PC-3 (cell line): ENCODE data around the gene MSMB.

ENCODE experiments used
- EZH2 ChIP-seq: fragments of 300-600 bp; sonication (generic); IDR thresholded peaks from one replicate; pipeline ENCODE4 v1.6.1; 2017; ENCODE audit warnings: antibody characterized with exemption, mild to moderate bottlenecking, low read length; ENCODE audit not compliant: unreplicated experiment
- EZH2phosphoT487 ChIP-seq: fragments of 300-600 bp; sonication (generic); IDR thresholded peaks from 2 replicates; pipeline ENCODE4 v1.6.1; 2018; ENCODE audit warnings: mild to moderate bottlenecking, antibody characterized with exemption, low read length, borderline replicate concordance

DNA sequence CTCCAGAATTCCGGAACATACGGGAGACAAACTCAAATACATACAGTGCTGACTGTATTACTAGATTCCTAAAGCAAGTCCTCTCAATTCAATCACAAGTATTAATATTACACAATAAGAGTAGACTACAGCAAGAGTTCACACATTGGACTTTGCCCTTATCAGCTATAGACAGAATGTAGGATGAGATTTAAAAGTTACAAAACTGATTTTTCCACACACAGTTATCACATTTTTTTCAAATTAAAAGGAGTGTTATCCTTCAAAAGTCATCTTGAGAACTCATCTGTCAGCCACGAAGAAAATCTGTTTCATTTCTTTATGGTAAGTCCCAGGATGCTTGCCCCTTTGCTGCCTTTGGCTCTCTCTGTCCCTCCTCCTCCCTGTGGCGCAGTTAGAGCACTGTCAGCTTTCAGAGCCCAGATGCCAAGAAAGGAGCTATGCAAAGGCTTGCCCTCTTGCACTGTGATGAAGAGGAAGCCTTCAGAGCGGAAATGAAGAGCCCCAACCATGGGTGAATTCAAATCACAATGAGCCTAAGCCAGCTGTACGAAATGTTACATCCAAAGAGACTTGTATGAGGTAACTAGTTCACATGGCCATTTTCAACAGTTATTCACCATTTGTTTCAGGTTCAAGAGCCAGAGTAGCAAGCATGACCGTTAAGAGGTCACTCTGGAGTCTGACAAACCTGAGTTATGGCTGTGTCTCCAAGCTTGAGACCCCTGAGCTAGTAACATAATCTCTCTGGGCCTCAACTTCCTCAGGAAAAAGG lies 26.3 kb downstream of the MSMB start:
- TF ChIP-seq EZH2, result no peak
- no peak for TF ChIP-seq EZH2phosphoT487
